HFFc6 (cell line): ENCODE measurements around the gene RBM10. TPM values are rescaled to one million over a fixed set of nuclear protein-coding genes. Genes with fewer than 3 reads are reported as not detected.

Experiments
- DNase-seq: peaks from one replicate; pipeline ENCODE4 v3.0.0-alpha.2; 2018
- H3K27ac Mint-ChIP-seq: 2 replicates; pipeline ENCODE4 v1.8.0; 2020; ENCODE audit warnings: mild to moderate bottlenecking, mixed read lengths
- H3K27me3 Mint-ChIP-seq: 2 replicates; pipeline ENCODE4 v1.8.0; 2021; ENCODE audit warnings: mild to moderate bottlenecking, moderate library complexity, mixed read lengths; ENCODE audit not compliant: insufficient read depth
- H3K36me3 Mint-ChIP-seq: 2 replicates; pipeline ENCODE4 v1.8.0; 2021; ENCODE audit warnings: low read depth, mixed read lengths
- H3K4me1 Mint-ChIP-seq: 2 replicates; pipeline ENCODE4 v1.8.0; 2020; ENCODE audit warnings: low read depth, mixed read lengths
- H3K4me3 Mint-ChIP-seq: 2 replicates; pipeline ENCODE4 v1.8.0; 2020; ENCODE audit warnings: mild to moderate bottlenecking, moderate library complexity, mixed read lengths
- H3K9me3 Mint-ChIP-seq: 2 replicates; pipeline ENCODE4 v1.8.0; 2020; ENCODE audit warnings: mild to moderate bottlenecking, mixed read lengths
- total RNA-seq, 6 experiments: library from RNA; stranded (reverse); fragmentation: NEBNext Ultra II Directional; extraction: Animal tissue kit (Norgen Biotek cat#: 25700); gene quantifications; 2 replicates in 1 of 6; 3 replicates in 5 of 6; pipeline ENCODE4 v1.2.3, GENCODE V29; 2021
- TF ChIP-seq, protein P1 (sequence below): fragments of 200-600 bp; sonication (generic); IDR thresholded peaks from 2 replicates; pipeline ENCODE4 v1.5.0; 2021; ENCODE audit warnings: antibody characterized with exemption, mild to moderate bottlenecking

The RBM10 gene
- total RNA-seq, 6 experiments from 2014 or later: 38.8 to 44.3 (median 41.7) TPM

DNA sequence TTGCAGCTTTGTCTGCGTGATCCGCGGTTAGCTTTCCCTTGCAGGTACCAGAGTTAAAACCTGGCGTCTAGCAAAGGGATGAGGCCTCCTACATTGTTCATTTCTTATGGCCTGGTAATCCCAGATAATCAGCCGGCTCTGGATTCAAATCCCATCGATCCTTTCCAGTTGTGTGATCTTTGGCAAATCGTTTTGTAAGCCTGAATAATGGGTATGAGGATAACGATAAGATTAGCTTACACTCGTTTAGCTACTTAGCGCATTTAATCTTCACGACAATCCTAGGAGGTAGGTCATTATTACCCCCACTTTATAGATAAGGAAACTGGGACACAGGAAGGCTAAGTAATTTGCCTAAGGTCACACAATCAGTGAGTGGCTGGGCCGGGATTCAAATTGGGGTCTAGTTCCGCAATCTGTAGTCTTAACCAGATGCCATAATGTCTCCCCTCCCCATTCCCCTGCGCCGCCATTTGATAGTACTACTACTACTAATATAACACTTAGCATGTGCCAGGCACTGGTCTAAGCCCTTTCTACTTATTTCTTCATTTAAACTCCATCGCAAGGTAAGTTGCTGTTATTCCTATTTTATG lies 46.9 kb downstream of the RBM10 start:
- no peak for DNase-seq
- peaks cover 16% of the 10 kb centered on the region; the same call in 1 of the 2 replicates for H3K36me3 Mint-ChIP-seq
- H3K27ac Mint-ChIP-seq: no peak overlapping the region
- H3K9me3 Mint-ChIP-seq: no peaks in the 10 kb centered on the region
- H3K4me1 Mint-ChIP-seq: peaks cover 29% of the 10 kb centered on the region
- peak overlapping the region; percentile 93 for H3K4me3 Mint-ChIP-seq
- TF ChIP-seq, protein P1, sequence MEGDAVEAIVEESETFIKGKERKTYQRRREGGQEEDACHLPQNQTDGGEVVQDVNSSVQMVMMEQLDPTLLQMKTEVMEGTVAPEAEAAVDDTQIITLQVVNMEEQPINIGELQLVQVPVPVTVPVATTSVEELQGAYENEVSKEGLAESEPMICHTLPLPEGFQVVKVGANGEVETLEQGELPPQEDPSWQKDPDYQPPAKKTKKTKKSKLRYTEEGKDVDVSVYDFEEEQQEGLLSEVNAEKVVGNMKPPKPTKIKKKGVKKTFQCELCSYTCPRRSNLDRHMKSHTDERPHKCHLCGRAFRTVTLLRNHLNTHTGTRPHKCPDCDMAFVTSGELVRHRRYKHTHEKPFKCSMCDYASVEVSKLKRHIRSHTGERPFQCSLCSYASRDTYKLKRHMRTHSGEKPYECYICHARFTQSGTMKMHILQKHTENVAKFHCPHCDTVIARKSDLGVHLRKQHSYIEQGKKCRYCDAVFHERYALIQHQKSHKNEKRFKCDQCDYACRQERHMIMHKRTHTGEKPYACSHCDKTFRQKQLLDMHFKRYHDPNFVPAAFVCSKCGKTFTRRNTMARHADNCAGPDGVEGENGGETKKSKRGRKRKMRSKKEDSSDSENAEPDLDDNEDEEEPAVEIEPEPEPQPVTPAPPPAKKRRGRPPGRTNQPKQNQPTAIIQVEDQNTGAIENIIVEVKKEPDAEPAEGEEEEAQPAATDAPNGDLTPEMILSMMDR: no peak
- peaks cover 1% of the 10 kb centered on the region for H3K27me3 Mint-ChIP-seq

DNA sequence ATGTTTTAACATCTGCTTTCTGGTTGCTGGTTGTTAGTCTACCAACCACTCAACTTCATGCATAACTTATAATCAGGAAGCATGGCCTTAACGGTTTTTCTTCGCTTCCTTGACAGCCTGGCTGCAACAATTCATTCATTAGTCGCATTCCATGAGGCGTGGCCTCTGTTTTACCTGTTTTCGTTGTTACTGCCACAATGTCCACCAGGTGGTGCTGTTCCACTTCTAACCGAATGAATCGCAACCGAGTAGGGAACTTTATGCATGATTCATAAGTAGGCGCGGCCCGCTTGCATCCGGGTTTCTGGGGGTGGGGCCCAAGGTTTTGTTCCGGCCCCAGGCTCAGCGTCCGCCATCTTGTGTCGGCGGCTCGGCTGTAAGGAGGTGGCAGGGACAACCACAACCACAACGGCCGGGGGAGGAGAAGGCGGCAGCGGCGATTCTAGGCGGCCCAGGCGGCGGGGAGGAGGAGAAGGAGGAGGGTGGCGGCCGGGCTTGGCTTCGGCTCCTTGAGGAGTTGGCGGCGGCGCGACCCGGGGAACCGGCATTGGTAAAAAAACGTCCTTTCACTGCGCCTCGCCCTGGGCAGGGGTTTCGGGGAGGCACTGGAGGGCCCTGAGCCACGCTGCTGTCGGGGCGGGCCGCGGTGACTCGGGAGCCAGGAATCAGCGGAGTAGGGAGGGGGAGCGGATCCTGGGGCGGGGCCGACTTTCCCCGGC lies 48.6 kb downstream of the RBM10 start, which contains the start of gene UBA1:
TSS of gene UBA1 (plus strand) at position 355 of the 719 bp plus-strand sequence. CDS start 4,974 bp downstream, outside the sequence.
- Mint-ChIP-seq H3K27me3 (no peaks in the 10 kb centered on the region; the same call in none of the 2 replicates), H3K9me3 (no peaks in the 10 kb centered on the region), H3K27ac (peak within 1 kb of the TSS; percentile 98), H3K4me3 (peak within 1 kb of the TSS; percentile 97), H3K4me1 (peaks cover 46% of the 10 kb centered on the region), H3K36me3 (peaks cover 20% of the 10 kb centered on the region; the same call in 1 of the 2 replicates)
- DNase-seq: peak; percentile 87
- TF ChIP-seq, protein P1: peak; percentile 88

DNA sequence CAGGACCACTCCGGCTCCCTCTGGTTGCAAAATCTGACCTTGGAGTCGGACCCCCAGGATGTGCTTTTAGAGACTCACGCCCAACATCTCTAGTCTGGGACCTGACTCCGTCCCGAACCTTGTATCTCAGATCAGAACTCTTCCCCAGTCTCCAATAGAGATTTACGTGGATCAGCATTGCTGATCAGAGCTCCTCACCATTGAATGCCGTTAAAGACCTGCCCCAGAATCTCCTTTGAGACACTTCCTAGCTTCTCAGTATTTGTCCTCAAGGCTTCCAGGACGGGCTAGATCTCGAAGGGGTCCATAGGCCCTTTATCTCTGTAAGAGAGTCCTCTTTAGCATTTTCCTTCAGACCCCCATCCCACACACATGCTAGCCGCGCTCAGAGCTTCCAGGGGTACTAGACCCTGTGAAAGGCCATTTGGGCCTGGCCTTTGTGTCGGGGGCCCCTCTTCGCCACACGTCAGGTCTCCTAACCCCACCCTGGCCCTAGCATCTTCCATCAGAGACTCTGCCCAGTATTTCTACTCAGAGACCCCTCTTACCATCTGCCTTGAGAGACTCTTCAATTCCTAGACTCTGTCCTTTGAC lies 49.3 kb downstream of the RBM10 start:
- H3K4me3 Mint-ChIP-seq: peak overlapping the region; percentile 97
- H3K36me3 Mint-ChIP-seq: peaks cover 20% of the 10 kb centered on the region; the same call in 1 of the 2 replicates
- H3K4me1 Mint-ChIP-seq: peaks cover 47% of the 10 kb centered on the region
- H3K27ac Mint-ChIP-seq: peak overlapping the region; percentile 98
- TF ChIP-seq, protein P1: no peak
- DNase-seq: no peak
- H3K27me3 Mint-ChIP-seq: no peaks in the 10 kb centered on the region; the same call in none of the 2 replicates
- no peaks in the 10 kb centered on the region for H3K9me3 Mint-ChIP-seq

DNA sequence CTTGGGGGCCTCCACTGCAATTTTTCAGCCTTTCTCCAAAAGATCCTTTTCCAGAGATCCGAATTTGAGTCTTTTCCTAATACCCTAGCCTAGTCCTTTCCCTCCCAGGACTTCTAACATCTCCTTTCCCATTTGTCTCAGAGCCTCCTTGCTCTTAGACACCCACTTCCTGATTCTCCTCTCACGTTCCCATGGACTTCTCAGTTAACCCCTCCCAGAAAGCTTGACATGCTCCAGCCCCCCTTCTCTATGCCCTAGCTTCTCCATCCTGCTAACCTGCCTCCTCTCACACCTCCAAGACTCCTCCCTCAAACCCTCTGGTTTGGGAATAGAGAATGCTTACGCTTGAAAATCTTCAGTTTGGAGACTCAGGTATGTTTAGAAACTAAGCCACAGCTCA lies 51.1 kb downstream of the RBM10 start:
- Mint-ChIP-seq H3K4me1 (peaks cover 47% of the 10 kb centered on the region), H3K4me3 (peak overlapping the region; percentile 97), H3K27ac (peak overlapping the region; percentile 43; the same call in 1 of the 2 replicates), H3K9me3 (no peaks in the 10 kb centered on the region), H3K36me3 (peaks cover 20% of the 10 kb centered on the region; the same call in 1 of the 2 replicates), H3K27me3 (no peaks in the 10 kb centered on the region; the same call in none of the 2 replicates)
- DNase-seq: no peak
- TF ChIP-seq, protein P1: no peak

DNA sequence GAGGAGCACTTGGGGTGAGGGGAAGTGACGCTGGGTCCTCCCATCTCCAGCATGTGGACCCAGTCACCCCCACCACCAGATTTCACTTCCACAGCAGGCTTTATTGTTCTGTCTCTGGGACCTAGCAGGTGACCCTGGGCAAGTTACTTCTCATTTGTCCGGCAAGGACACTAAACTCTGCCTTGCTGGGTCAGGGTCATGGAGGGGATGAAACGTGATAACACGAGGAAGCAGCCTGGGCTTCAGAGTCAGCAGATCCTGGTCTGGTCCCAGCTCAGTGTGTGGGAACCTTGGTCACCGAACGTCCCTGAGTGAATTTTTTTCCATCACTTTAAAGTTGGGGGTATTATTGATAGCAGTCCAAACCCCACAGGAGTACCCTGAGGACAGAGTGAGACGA lies 52.5 kb downstream of the RBM10 start:
- Mint-ChIP-seq H3K9me3 (no peaks in the 10 kb centered on the region), H3K4me1 (peaks cover 47% of the 10 kb centered on the region), H3K27me3 (no peaks in the 10 kb centered on the region; the same call in 1 of the 2 replicates), H3K4me3 (peak overlapping the region; percentile 97), H3K27ac (peak overlapping the region; percentile 60), H3K36me3 (peaks cover 20% of the 10 kb centered on the region; the same call in 1 of the 2 replicates)
- TF ChIP-seq, protein P1: no peak
- no peak for DNase-seq
